22Rv1 (cell line): ENCODE data around the gene SLC36A1.

Experiments
- ZFX ChIP-seq: fragments of 450-650 bp; IDR thresholded peaks from 2 replicates; pipeline ENCODE4 v1.6.1; 2017; ENCODE audit warnings: antibody characterized with exemption, borderline replicate concordance
- TF ChIP-seq, protein P1 (sequence below): fragments of 450-650 bp; IDR thresholded peaks from 2 replicates; pipeline ENCODE4 v1.5.1; 2017; ENCODE audit warnings: mild to moderate bottlenecking

- TF ChIP-seq, protein P1, sequence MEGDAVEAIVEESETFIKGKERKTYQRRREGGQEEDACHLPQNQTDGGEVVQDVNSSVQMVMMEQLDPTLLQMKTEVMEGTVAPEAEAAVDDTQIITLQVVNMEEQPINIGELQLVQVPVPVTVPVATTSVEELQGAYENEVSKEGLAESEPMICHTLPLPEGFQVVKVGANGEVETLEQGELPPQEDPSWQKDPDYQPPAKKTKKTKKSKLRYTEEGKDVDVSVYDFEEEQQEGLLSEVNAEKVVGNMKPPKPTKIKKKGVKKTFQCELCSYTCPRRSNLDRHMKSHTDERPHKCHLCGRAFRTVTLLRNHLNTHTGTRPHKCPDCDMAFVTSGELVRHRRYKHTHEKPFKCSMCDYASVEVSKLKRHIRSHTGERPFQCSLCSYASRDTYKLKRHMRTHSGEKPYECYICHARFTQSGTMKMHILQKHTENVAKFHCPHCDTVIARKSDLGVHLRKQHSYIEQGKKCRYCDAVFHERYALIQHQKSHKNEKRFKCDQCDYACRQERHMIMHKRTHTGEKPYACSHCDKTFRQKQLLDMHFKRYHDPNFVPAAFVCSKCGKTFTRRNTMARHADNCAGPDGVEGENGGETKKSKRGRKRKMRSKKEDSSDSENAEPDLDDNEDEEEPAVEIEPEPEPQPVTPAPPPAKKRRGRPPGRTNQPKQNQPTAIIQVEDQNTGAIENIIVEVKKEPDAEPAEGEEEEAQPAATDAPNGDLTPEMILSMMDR, result no peak
- no peak for TF ChIP-seq ZFX
These were observed 74.8 kb downstream of the SLC36A1 start for GRCh38 chr5:151522226-151522625.
